H1 (cell line): ENCODE measurements around the gene CROCC. TPM values are rescaled to one million over a fixed set of nuclear protein-coding genes. Genes with fewer than 3 reads are reported as not detected.
"Not testable (repeated sequence)": the region's sequence is repeated elsewhere in the genome, so short reads cannot be mapped to it uniquely, and the experiment has no call there.

Experiments
- CTCF ChIA-PET: fragments of 300-600 bp; sonication (Branson Sonifier 250); formaldehyde crosslinking; loops from one replicate; lab custom pipeline; 2021; ENCODE audit not compliant: partially characterized antibody; lab: Charles Lee
- POLR2A ChIA-PET: fragments of 300-600 bp; sonication (Branson Sonifier 250); formaldehyde crosslinking; loops from one replicate; lab custom pipeline; 2021; ENCODE audit warnings: inconsistent platforms; ENCODE audit not compliant: partially characterized antibody; lab: Charles Lee
- DNase-seq, 2 experiments: peaks; one replicate each; pipeline versions ENCODE4 v3.0.0 to v3.0.0-alpha.2; 2010 to 2022; ENCODE audit warnings: low spot score in 2 of 2, low read depth in 1 of 2, mixed read lengths in 1 of 2
- FAIRE-seq: peaks from 2 replicates; lab custom pipeline; 2011; peaks lifted over from hg19 to GRCh38; lab: Jason Lieb, UNC
- H2AFZ ChIP-seq: 2 replicates; pipeline ENCODE4 v1.8.1; 2012; ENCODE audit warnings: low read length, inconsistent platforms
- H2AK5ac ChIP-seq: 2 replicates; pipeline ENCODE4 v1.6.1; 2013; ENCODE audit warnings: low read depth, low read length
- H2BK120ac ChIP-seq: replicated peaks from 2 replicates; pipeline ENCODE3; 2013; ENCODE audit warnings: low read depth, low read length, inconsistent platforms
- H2BK12ac ChIP-seq: 2 replicates; pipeline ENCODE4 v1.6.1; 2013; ENCODE audit warnings: low read depth, low read length
- H2BK15ac ChIP-seq: 2 replicates; pipeline ENCODE4 v1.6.1; 2013; ENCODE audit warnings: low read length
- H2BK20ac ChIP-seq: 2 replicates; pipeline ENCODE4 v1.6.1; 2013; ENCODE audit warnings: low read length
- H2BK5ac ChIP-seq: 2 replicates; pipeline ENCODE4 v1.6.1; 2013; ENCODE audit warnings: low read depth, low read length
- H3K14ac ChIP-seq: 2 replicates; pipeline ENCODE4 v1.6.1; 2013; ENCODE audit warnings: inconsistent platforms; ENCODE audit not compliant: insufficient read length
- H3K18ac ChIP-seq: 2 replicates; pipeline ENCODE4 v1.6.1; 2013; ENCODE audit warnings: low read length; ENCODE audit errors: extremely low read depth
- H3K23ac ChIP-seq: 2 replicates; pipeline ENCODE4 v1.6.1; 2013; ENCODE audit warnings: inconsistent platforms; ENCODE audit not compliant: insufficient read length
- H3K23me2 ChIP-seq: 2 replicates; pipeline ENCODE4 v1.6.1; 2013; ENCODE audit warnings: low read depth, low read length
- H3K27ac ChIP-seq: 2 replicates; pipeline ENCODE4 v1.6.1; 2011; ENCODE audit warnings: low read depth, low read length, inconsistent platforms
- H3K27me3 ChIP-seq, 4 experiments: replicated peaks in 1 of 4; 1 replicate in 1 of 4; 2 replicates in 3 of 4; pipeline versions ENCODE4 v1.6.1 to v1.8.1; 2011 to 2013; ENCODE audit warnings: low read length in 3 of 4, mild to moderate bottlenecking in 3 of 4, inconsistent platforms in 2 of 4, mixed read lengths in 2 of 4, moderate library complexity in 1 of 4; ENCODE audit not compliant: control insufficient read depth in 3 of 4, insufficient read depth in 3 of 4; ENCODE audit errors: extremely low read depth in 1 of 4
- H3K36me3 ChIP-seq, 4 experiments: 2 replicates each; pipeline versions ENCODE4 v1.6.1 to v1.8.1; 2011 to 2013; ENCODE audit warnings: mild to moderate bottlenecking in 4 of 4, low read length in 3 of 4, moderate library complexity in 2 of 4, control low read depth in 1 of 4, inconsistent platforms in 1 of 4; ENCODE audit not compliant: insufficient read depth in 4 of 4, control insufficient read depth in 2 of 4
- H3K4ac ChIP-seq: replicated peaks from 2 replicates; pipeline ENCODE3; 2013; ENCODE audit warnings: low read length, low read depth, mixed read lengths, inconsistent platforms; ENCODE audit not compliant: insufficient read length
- H3K4me1 ChIP-seq, 4 experiments: replicated peaks in 1 of 4; 1 replicate in 1 of 4; 2 replicates in 3 of 4; pipeline versions ENCODE4 v1.6.1 to v1.8.1; 2011 to 2013; ENCODE audit warnings: low read length in 3 of 4, inconsistent platforms in 2 of 4, mixed read lengths in 1 of 4; ENCODE audit not compliant: insufficient read depth in 4 of 4, control insufficient read depth in 3 of 4
- H3K4me2 ChIP-seq, 2 experiments: 2 replicates each; pipeline versions ENCODE4 v1.6.1 to v1.8.1; 2011 to 2013; ENCODE audit warnings: low read depth in 2 of 2, low read length in 2 of 2, control low read depth in 1 of 2, inconsistent platforms in 1 of 2, mild to moderate bottlenecking in 1 of 2; ENCODE audit not compliant: insufficient read depth in 1 of 2
- H3K4me3 ChIP-seq, 4 experiments: fragments of 200-600, 300-600 bp in 1 of 4; sonication (generic), shearing (Covaris generic), sonication (Bioruptor Twin) in 1 of 4; 2 replicates each; pipeline versions ENCODE4 v1.5.1 to v1.8.1; 2011 to 2016; ENCODE audit warnings: low read length in 4 of 4, low read depth in 3 of 4, control low read depth in 2 of 4, inconsistent platforms in 2 of 4, mild to moderate bottlenecking in 2 of 4, mixed read lengths in 1 of 4, moderate library complexity in 1 of 4; ENCODE audit not compliant: insufficient read depth in 2 of 4; ENCODE audit errors: extremely low read depth in 1 of 4
- H3K56ac ChIP-seq: replicated peaks from 2 replicates; pipeline ENCODE3; 2013; ENCODE audit warnings: low read depth, mild to moderate bottlenecking, mixed read lengths, low read length, inconsistent platforms; ENCODE audit not compliant: insufficient read length
- H3K79me1 ChIP-seq: 2 replicates; pipeline ENCODE4 v1.6.1; 2013; ENCODE audit warnings: low read depth, low read length, control low read depth
- H3K79me2 ChIP-seq, 2 experiments: 2 replicates each; pipeline versions ENCODE4 v1.6.1 to v1.8.1; 2012 to 2013; ENCODE audit warnings: low read length in 2 of 2, mild to moderate bottlenecking in 2 of 2, inconsistent platforms in 1 of 2; ENCODE audit not compliant: insufficient read depth in 2 of 2, control insufficient read depth in 1 of 2
- H3K9ac ChIP-seq, 4 experiments: replicated peaks in 1 of 4; 1 replicate in 1 of 4; 2 replicates in 3 of 4; pipeline versions ENCODE4 v1.6.1 to v1.8.1; 2011 to 2013; ENCODE audit warnings: low read depth in 3 of 4, low read length in 3 of 4, control low read depth in 2 of 4, mild to moderate bottlenecking in 2 of 4, moderate library complexity in 2 of 4, inconsistent platforms in 1 of 4; ENCODE audit errors: extremely low read depth in 1 of 4
- H3K9me3 ChIP-seq, 2 experiments: 2 replicates each; pipeline versions ENCODE4 v1.6.1 to v1.8.1; 2012 to 2013; ENCODE audit warnings: mild to moderate bottlenecking in 2 of 2, moderate library complexity in 2 of 2, control low read depth in 1 of 2, inconsistent platforms in 1 of 2, low read depth in 1 of 2, low read length in 1 of 2, mixed read lengths in 1 of 2; ENCODE audit not compliant: insufficient read depth in 2 of 2
- H4K20me1 ChIP-seq, 2 experiments: replicated peaks in 1 of 2; 2 replicates each; pipeline versions ENCODE3 to v1.8.1; 2011 to 2013; ENCODE audit warnings: inconsistent platforms in 2 of 2, low read length in 2 of 2, mild to moderate bottlenecking in 1 of 2; ENCODE audit not compliant: insufficient read depth in 2 of 2, control insufficient read depth in 1 of 2
- H4K5ac ChIP-seq: 2 replicates; pipeline ENCODE4 v1.6.1; 2013; ENCODE audit warnings: low read length, low read depth, mixed read lengths, inconsistent platforms; ENCODE audit not compliant: insufficient read length
- H4K8ac ChIP-seq: 2 replicates; pipeline ENCODE4 v1.8.0; 2013; ENCODE audit warnings: mild to moderate bottlenecking, moderate library complexity, low read length, inconsistent platforms; ENCODE audit not compliant: insufficient read depth; ENCODE audit errors: extremely low read depth
- H4K91ac ChIP-seq: replicated peaks from 2 replicates; pipeline ENCODE3; 2013; ENCODE audit warnings: low read length, mixed read lengths, inconsistent platforms; ENCODE audit not compliant: insufficient read length
- WGBS, 2 experiments: shearing (Covaris generic) in 1 of 2; methylation state at CpG; one replicate each; pipeline versions ENCODE4 v1.1.6 to v1.1.7; 2013 to 2015; ENCODE audit warnings: low lambda C conversion rate in 2 of 2, mixed read lengths in 2 of 2, inconsistent platforms in 1 of 2, low coverage in 1 of 2, missing lambda C conversion rate in 1 of 2; ENCODE audit not compliant: insufficient replicate concordance in 2 of 2, insufficient coverage in 1 of 2, insufficient read length in 1 of 2; ENCODE audit errors: extremely low coverage in 1 of 2, missing lambda C conversion rate in 1 of 2; 5-methylcytosine and 5-hydroxymethylcytosine counted together
- polyA plus RNA-seq, 7 experiments: library from polyadenylated mRNA; depleted of rRNA in 3 of 7; stranded (reverse) in 5 of 7; unstranded in 2 of 7; fragments of >200 nt in 5 of 7; fragments of 200-250 nt in 2 of 7; gene quantifications; 1 replicate in 5 of 7; 2 replicates in 1 of 7; 4 replicates in 1 of 7; pipeline versions ENCODE4 v1.2.1 to v1.2.3, GENCODE V29; 2011 to 2013; ENCODE audit warnings: missing spikeins in 2 of 7, mixed read lengths in 2 of 7
- total RNA-seq: library from RNA; stranded (reverse); fragmentation: NEBNext Ultra II Directional; extraction: Animal tissue kit (Norgen Biotek cat#: 25700); gene quantifications from 2 replicates; pipeline ENCODE4 v1.2.1, GENCODE V29; 2021

The CROCC gene
- total and polyA plus RNA-seq, 2 of the 8 experiments (the other 6 are each of a cell fraction or from before 2014, with no cell fraction given), result 12.1 to 39.5 TPM

GRCh38 chr1:16912742-16913141, 9.0 kb upstream of the CROCC start:
- H3K56ac ChIP-seq, H3K4me2 ChIP-seq, H3K9ac ChIP-seq, H3K4me1 ChIP-seq, H3K4ac ChIP-seq, H3K79me1 ChIP-seq, H3K79me2 ChIP-seq, H4K91ac ChIP-seq, H3K36me3 ChIP-seq, H2BK120ac ChIP-seq, H3K23ac ChIP-seq, H4K20me1 ChIP-seq, H3K18ac ChIP-seq, H2BK20ac ChIP-seq, H4K8ac ChIP-seq, H4K5ac ChIP-seq, H3K14ac ChIP-seq, H2BK12ac ChIP-seq, H3K9me3 ChIP-seq, H3K23me2 ChIP-seq, H2AK5ac ChIP-seq, H3K27me3 ChIP-seq, H2BK5ac ChIP-seq, H3K4me3 ChIP-seq, H3K27ac ChIP-seq, H2AFZ ChIP-seq, DNase-seq, FAIRE-seq, POLR2A ChIA-PET, H2BK15ac ChIP-seq: not testable (repeated sequence)
- CTCF ChIA-PET, result interaction anchor here (0.6 kb wide), 1 partner anchor 212 kb away, joined by 4 read pairs; no protein-coding TSS in a partner anchor
- WGBS, 2 experiments, result 93% methylated on average over 5 of the region's 8 CpGs; no CpG with 5 or more reads in 1 of the 2 experiments
